BE2C (cell line): ENCODE measurements around the gene WFDC2.

Experiments
- DNase-seq: peaks from one replicate; pipeline ENCODE4 v3.0.0-alpha.2; 2020
- H3K27me3 ChIP-seq: fragments of 250-450 bp; sonication (Bioruptor Pico); 2 replicates; pipeline ENCODE4 v1.5.1; 2020; ENCODE audit warnings: mild to moderate bottlenecking
- H3K36me3 ChIP-seq: fragments of 250-450 bp; sonication (Bioruptor Pico); 2 replicates; pipeline ENCODE4 v1.5.1; 2020; ENCODE audit warnings: mild to moderate bottlenecking
- H3K4me1 ChIP-seq: fragments of 250-450 bp; sonication (Bioruptor Pico); 2 replicates; pipeline ENCODE4 v1.5.1; 2020
- H3K4me3 ChIP-seq: 2 replicates; pipeline ENCODE4 v1.5.1; 2011; ENCODE audit warnings: low read depth, low read length
- H3K9me3 ChIP-seq: fragments of 250-450 bp; sonication (Bioruptor Pico); 2 replicates; pipeline ENCODE4 v1.5.1; 2020
- TF ChIP-seq, protein P1 (sequence below): IDR thresholded peaks from 2 replicates; pipeline ENCODE4 v1.5.1; 2012; ENCODE audit warnings: mild to moderate bottlenecking, low read depth, low read length

WFDC2 gene

DNA sequence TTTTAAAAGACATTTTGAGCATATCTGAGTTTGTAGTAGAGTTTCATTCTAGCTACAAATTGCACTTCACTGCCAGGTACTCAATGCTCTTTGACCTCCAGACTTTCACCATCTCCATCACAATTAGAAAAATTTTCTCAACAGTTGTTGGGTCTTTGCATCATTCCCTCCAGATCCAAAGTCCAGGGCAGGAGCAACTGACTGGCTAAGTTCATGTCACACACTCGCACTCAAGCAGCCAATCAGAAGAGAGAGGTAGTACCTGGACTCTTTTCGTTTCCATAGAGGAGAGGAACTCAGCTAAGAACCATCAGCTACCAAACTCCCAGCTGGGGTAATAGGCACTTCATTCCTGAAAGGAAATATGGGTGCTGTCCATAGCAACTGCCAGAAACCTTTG, 36.8 kb downstream of the WFDC2 start:
- Histone ChIP-seq H3K9me3 (no peaks in the 10 kb centered on the region), H3K4me3 (no peak overlapping the region), H3K36me3 (no peaks in the 10 kb centered on the region), H3K4me1 (no peaks in the 10 kb centered on the region), H3K27me3 (peaks cover 3% of the 10 kb centered on the region)
- TF ChIP-seq, protein P1, sequence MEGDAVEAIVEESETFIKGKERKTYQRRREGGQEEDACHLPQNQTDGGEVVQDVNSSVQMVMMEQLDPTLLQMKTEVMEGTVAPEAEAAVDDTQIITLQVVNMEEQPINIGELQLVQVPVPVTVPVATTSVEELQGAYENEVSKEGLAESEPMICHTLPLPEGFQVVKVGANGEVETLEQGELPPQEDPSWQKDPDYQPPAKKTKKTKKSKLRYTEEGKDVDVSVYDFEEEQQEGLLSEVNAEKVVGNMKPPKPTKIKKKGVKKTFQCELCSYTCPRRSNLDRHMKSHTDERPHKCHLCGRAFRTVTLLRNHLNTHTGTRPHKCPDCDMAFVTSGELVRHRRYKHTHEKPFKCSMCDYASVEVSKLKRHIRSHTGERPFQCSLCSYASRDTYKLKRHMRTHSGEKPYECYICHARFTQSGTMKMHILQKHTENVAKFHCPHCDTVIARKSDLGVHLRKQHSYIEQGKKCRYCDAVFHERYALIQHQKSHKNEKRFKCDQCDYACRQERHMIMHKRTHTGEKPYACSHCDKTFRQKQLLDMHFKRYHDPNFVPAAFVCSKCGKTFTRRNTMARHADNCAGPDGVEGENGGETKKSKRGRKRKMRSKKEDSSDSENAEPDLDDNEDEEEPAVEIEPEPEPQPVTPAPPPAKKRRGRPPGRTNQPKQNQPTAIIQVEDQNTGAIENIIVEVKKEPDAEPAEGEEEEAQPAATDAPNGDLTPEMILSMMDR = no peak
- no peak for DNase-seq

DNA sequence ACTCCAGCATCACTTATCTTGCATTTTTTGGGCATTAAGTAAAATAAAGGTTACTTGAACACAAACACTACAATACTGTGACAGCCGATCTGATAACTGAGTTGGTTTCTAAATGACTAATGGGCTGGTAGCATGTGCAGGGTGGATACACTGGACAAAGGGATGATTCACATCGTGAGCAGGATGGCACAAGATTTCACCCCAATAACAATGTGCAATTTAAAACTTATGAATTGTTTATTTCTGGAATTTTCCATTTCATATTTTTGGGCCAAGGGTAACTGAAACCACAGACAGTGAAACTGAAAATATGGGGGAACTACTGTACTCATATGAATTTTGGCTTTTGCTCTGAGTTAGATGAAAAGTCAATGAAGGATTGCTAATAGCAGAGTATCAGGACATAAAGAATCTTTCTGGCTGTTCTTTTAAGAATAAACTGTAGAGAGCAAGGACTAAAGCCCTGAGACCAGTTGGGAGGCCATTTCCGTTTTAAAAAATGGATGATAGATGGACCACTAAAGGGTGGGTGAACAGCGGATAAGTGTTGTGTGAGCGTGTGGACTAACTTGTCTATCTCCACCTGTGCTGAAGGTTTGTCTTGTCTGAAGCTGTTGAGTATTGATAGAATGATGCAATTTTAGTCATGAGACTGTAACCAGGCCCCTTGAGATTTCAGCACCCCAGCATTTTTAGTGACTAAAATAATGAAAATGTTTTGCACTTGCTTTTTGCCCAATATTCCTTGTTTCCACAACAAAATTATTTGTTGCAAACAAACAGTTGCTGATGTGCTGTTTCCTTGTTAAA, 37.7 kb downstream of the WFDC2 start:
- Histone ChIP-seq H3K36me3 (no peaks in the 10 kb centered on the region), H3K4me3 (no peak overlapping the region), H3K9me3 (no peaks in the 10 kb centered on the region), H3K4me1 (no peaks in the 10 kb centered on the region), H3K27me3 (no peaks in the 10 kb centered on the region; the same call in 1 of the 2 replicates)
- TF ChIP-seq, protein P1 = no peak
- no peak for DNase-seq

DNA sequence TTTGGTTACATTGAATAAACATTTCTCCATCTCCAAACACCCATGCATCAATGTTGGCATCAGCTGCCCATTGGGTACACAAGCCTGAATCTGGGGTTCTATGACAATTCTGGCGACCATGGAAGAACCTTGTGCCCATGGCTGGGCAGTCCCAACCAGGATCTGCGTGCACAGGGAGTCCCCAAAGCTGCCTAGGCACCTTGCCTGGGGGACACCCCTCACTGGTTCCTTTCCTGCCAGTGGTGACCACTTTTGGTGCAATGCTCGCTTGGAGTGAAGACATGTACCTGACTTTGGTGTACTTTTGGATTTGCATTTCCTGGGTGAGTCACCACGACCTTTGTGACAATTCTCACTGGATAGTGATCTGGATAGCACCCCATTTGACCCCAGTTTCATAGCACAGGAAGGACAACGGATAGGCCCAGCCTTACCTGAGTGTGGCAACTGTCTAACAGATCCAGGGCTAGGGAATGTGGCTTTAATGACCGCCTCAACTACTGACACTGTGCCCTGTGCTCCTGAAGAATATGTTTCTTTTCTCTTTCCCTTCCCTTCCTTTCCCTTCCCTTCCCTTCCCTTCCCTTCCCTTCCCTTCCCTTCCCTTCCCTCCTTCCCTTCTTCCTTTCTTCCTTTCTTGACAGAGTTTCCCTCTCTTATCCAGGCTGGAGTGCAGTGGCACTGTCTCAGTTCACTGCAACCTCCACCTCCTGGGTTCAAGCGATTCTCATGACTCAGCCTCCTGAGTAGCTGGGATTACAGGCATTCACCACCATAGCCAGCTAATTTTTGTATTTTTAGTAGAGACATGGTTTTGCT, 38.7 kb downstream of the WFDC2 start:
- no peaks in the 10 kb centered on the region for H3K9me3 ChIP-seq
- H3K27me3 ChIP-seq = no peaks in the 10 kb centered on the region
- TF ChIP-seq, protein P1 = no peak
- no peak for DNase-seq
- H3K36me3 ChIP-seq = no peaks in the 10 kb centered on the region
- H3K4me3 ChIP-seq = no peak overlapping the region
- no peaks in the 10 kb centered on the region for H3K4me1 ChIP-seq

DNA sequence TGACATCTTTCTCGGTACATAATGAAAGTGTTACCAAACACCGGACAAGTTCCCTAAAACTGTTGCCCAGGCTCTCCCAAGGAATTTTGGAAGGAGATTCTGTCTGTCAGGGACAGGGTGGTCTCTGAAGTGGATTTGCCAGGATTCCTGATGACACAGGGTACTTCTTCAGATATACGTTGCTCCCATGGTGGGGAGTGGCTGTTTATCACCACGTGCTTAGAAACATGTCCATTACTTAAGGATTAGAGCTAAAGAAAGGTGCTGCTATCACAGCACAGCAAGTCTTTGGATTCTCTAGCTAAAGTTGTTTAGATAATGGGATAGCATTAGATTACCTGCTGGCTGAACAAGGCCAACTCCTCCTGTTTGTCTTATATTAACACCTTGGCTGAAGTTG, 39.5 kb downstream of the WFDC2 start:
- TF ChIP-seq, protein P1 = no peak
- DNase-seq = no peak
- no peaks in the 10 kb centered on the region for H3K27me3 ChIP-seq

DNA sequence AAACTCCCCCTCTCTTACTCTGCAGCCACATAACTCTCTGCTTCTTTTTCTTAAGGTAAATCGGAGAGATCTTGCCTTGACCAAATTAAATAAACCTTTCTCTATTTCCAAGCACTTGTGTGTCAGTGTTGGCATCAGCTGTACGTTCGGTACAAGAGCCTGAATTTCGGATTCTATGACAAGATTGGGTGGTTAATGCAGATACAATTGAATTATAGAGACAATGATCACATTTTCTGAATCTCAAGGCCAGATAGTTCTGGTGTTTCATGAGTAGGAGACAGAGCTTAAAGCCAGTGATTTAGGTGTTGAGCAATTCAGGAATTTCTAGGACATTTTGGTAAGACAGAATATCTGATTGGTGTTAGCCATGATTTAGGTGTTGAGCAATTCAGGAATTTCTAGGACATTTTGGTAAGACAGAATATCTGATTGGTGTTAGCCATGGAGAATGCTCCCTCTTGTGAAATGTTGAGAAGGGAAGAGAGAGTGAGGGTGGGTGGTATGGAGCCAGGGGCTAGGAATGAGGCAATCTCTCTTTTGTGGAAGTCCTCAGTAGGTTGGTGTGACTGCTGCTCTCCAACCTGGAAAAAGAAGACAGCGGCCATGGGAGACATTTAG, 40.8 kb downstream of the WFDC2 start:
- no peak for DNase-seq

More for the DNA sequence above, 39.5 kb downstream of the WFDC2 start:
- no peaks in the 10 kb centered on the region for H3K4me1 ChIP-seq
- H3K36me3 ChIP-seq = no peaks in the 10 kb centered on the region
- H3K4me3 ChIP-seq = no peak overlapping the region
- H3K9me3 ChIP-seq = no peaks in the 10 kb centered on the region

More for the DNA sequence above, 40.8 kb downstream of the WFDC2 start:
- TF ChIP-seq, protein P1 = no peak
- H3K36me3 ChIP-seq = no peaks in the 10 kb centered on the region
- no peaks in the 10 kb centered on the region for H3K9me3 ChIP-seq
- no peak overlapping the region for H3K4me3 ChIP-seq
- H3K27me3 ChIP-seq = no peaks in the 10 kb centered on the region
- no peaks in the 10 kb centered on the region for H3K4me1 ChIP-seq
